Trophoblast cell (in vitro differentiated cells and primary cell): ENCODE results near the gene FRMD4A.

ENCODE experiments used
- DNase-seq, 2 donors: peaks; one replicate each; pipeline ENCODE4 v3.0.0-alpha.2; 2016
- H2AFZ ChIP-seq: 2 replicates; pipeline ENCODE4 v1.6.1; 2013; ENCODE audit warnings: low read length, moderate library complexity, mild to moderate bottlenecking; ENCODE audit not compliant: insufficient read depth, poor library complexity
- H2AK5ac ChIP-seq: 2 replicates; pipeline ENCODE4 v1.6.1; 2013; ENCODE audit warnings: mild to moderate bottlenecking, low read length
- H2BK120ac ChIP-seq: 2 replicates; pipeline ENCODE4 v1.6.1; 2013; ENCODE audit warnings: low read length, mild to moderate bottlenecking, moderate library complexity; ENCODE audit not compliant: insufficient read depth, poor library complexity
- H2BK12ac ChIP-seq: 2 replicates; pipeline ENCODE4 v1.6.1; 2013; ENCODE audit warnings: mild to moderate bottlenecking, low read length, moderate library complexity
- H2BK5ac ChIP-seq: 2 replicates; pipeline ENCODE4 v1.6.1; 2013; ENCODE audit warnings: low read length, low read depth, moderate library complexity, mild to moderate bottlenecking; ENCODE audit not compliant: poor library complexity
- H3K14ac ChIP-seq: 2 replicates; pipeline ENCODE4 v1.6.1; 2013; ENCODE audit warnings: mild to moderate bottlenecking, low read length
- H3K18ac ChIP-seq: 2 replicates; pipeline ENCODE4 v1.6.1; 2013; ENCODE audit warnings: mild to moderate bottlenecking, low read length
- H3K23ac ChIP-seq: 2 replicates; pipeline ENCODE4 v1.6.1; 2013; ENCODE audit warnings: low read length
- H3K27ac ChIP-seq: 2 replicates; pipeline ENCODE4 v1.5.1; 2013; ENCODE audit warnings: low read depth, mild to moderate bottlenecking, inconsistent platforms, low read length, moderate library complexity
- H3K27me3 ChIP-seq: 2 replicates; pipeline ENCODE4 v1.6.1; 2013; ENCODE audit warnings: inconsistent platforms, mild to moderate bottlenecking, low read length, moderate library complexity; ENCODE audit not compliant: insufficient read depth
- H3K36me3 ChIP-seq, 2 experiments: 1 replicate in 1 of 2; 2 replicates in 1 of 2; pipeline ENCODE4 v1.6.1; 2013; ENCODE audit warnings: low read length in 2 of 2, mild to moderate bottlenecking in 2 of 2, moderate library complexity in 1 of 2; ENCODE audit not compliant: insufficient read depth in 2 of 2, control insufficient read depth in 1 of 2
- H3K4ac ChIP-seq: 2 replicates; pipeline ENCODE4 v1.6.1; 2013; ENCODE audit warnings: low read depth, mild to moderate bottlenecking, low read length, moderate library complexity
- H3K4me1 ChIP-seq, 2 experiments: 1 replicate in 1 of 2; 2 replicates in 1 of 2; pipeline ENCODE4 v1.6.1; 2013; ENCODE audit warnings: low read length in 2 of 2, mild to moderate bottlenecking in 2 of 2, moderate library complexity in 1 of 2; ENCODE audit not compliant: insufficient read depth in 2 of 2, control insufficient read depth in 1 of 2
- H3K4me2 ChIP-seq: 2 replicates; pipeline ENCODE4 v1.6.1; 2013; ENCODE audit warnings: inconsistent platforms, mild to moderate bottlenecking, low read length, moderate library complexity
- H3K4me3 ChIP-seq: 2 replicates; pipeline ENCODE4 v1.5.1; 2013; ENCODE audit warnings: mild to moderate bottlenecking, low read depth, low read length, inconsistent platforms
- H3K79me1 ChIP-seq: one replicate; pipeline ENCODE4 v1.6.1; 2013; ENCODE audit warnings: low read length
- H3K79me2 ChIP-seq: 2 replicates; pipeline ENCODE4 v1.6.1; 2013; ENCODE audit warnings: low read length, mild to moderate bottlenecking; ENCODE audit not compliant: control insufficient read depth, insufficient read depth, poor library complexity
- H3K9ac ChIP-seq: 2 replicates; pipeline ENCODE4 v1.6.1; 2013; ENCODE audit warnings: mild to moderate bottlenecking, low read length
- H3K9me3 ChIP-seq: 2 replicates; pipeline ENCODE4 v1.6.1; 2013; ENCODE audit warnings: low read depth, mild to moderate bottlenecking, control low read depth, inconsistent platforms, low read length; ENCODE audit not compliant: insufficient read depth
- H4K12ac ChIP-seq: 2 replicates; pipeline ENCODE4 v1.6.1; 2013; ENCODE audit warnings: low read depth, mild to moderate bottlenecking, low read length, moderate library complexity
- H4K8ac ChIP-seq: 2 replicates; pipeline ENCODE4 v1.6.1; 2013; ENCODE audit warnings: low read depth, mild to moderate bottlenecking, low read length, moderate library complexity
- H4K91ac ChIP-seq: one replicate; pipeline ENCODE4 v1.6.1; 2013; ENCODE audit warnings: low read depth, mild to moderate bottlenecking, low read length, moderate library complexity
- WGBS: extraction: QIAGEN DNeasy Blood & Tissue Kit; methylation state at CpG from one replicate; pipeline ENCODE4 v1.1.7; 2013; ENCODE audit warnings: missing lambda C conversion rate; ENCODE audit not compliant: insufficient read length, insufficient coverage; ENCODE audit errors: extremely low coverage; 5-methylcytosine and 5-hydroxymethylcytosine counted together

FRMD4A gene

GRCh38 chr10:14326581-14326980 lies 4.1 kb downstream of the FRMD4A start:
- WGBS, result no CpG with 5 or more reads among the region's 8 CpGs
- Histone ChIP-seq H3K14ac (no peak overlapping the region), H2BK5ac (no peak overlapping the region), H3K9me3 (no peaks in the 10 kb centered on the region), H2BK12ac (no peak overlapping the region), H3K27me3 (no peaks in the 10 kb centered on the region), H2BK120ac (no peak overlapping the region), H3K4ac (no peak overlapping the region), H4K91ac (no peak overlapping the region), H3K18ac (no peak overlapping the region), H3K4me2 (no peak overlapping the region), H3K9ac (no peak overlapping the region), H4K8ac (no peak overlapping the region), H3K79me1 (no peaks in the 10 kb centered on the region), H2AFZ (no peak overlapping the region), H3K4me1 (peaks cover 0 to 5% of the 10 kb centered on the region in 2 experiments), H2AK5ac (no peak overlapping the region), H4K12ac (peak overlapping the region; percentile 14), H3K79me2 (no peaks in the 10 kb centered on the region), H3K36me3 (no peaks in the 10 kb centered on the region), H3K27ac (no peak overlapping the region), H3K4me3 (no peak overlapping the region), H3K23ac (no peak overlapping the region)
- no peak for DNase-seq

GRCh38 chr10:14325325-14325955 lies 5.3 kb downstream of the FRMD4A start:
- Histone ChIP-seq H4K8ac (no peak overlapping the region), H2AFZ (no peak overlapping the region), H3K23ac (no peak overlapping the region), H2BK5ac (no peak overlapping the region), H3K27ac (no peak overlapping the region), H4K91ac (no peak overlapping the region), H3K9ac (no peak overlapping the region), H3K36me3 (no peaks in the 10 kb centered on the region), H3K4me3 (no peak overlapping the region), H3K4me2 (no peak overlapping the region), H3K14ac (no peak overlapping the region), H3K18ac (no peak overlapping the region), H3K79me1 (no peaks in the 10 kb centered on the region), H3K4ac (no peak overlapping the region), H3K4me1 (peaks cover 0 to 3% of the 10 kb centered on the region in 2 experiments), H2AK5ac (no peak overlapping the region), H3K9me3 (no peaks in the 10 kb centered on the region), H3K79me2 (no peaks in the 10 kb centered on the region), H3K27me3 (no peaks in the 10 kb centered on the region), H4K12ac (no peak overlapping the region), H2BK120ac (no peak overlapping the region), H2BK12ac (no peak overlapping the region)
- WGBS, result no CpG with 5 or more reads among the region's 4 CpGs
- peak; percentile 56 to 84 for DNase-seq

- Histone ChIP-seq H3K4me3 (no peak overlapping the region), H2AK5ac (no peak overlapping the region), H4K12ac (no peak overlapping the region), H3K9ac (no peak overlapping the region), H3K79me1 (no peaks in the 10 kb centered on the region), H3K14ac (no peak overlapping the region), H4K8ac (no peak overlapping the region), H3K36me3 (no peaks in the 10 kb centered on the region), H4K91ac (no peak overlapping the region), H3K4ac (no peak overlapping the region), H2BK5ac (no peak overlapping the region), H3K23ac (no peak overlapping the region), H3K9me3 (no peaks in the 10 kb centered on the region), H3K4me1 (no peaks in the 10 kb centered on the region), H3K27ac (no peak overlapping the region), H2BK120ac (no peak overlapping the region), H3K4me2 (no peak overlapping the region), H3K18ac (no peak overlapping the region), H2AFZ (no peak overlapping the region), H3K79me2 (no peaks in the 10 kb centered on the region), H3K27me3 (no peaks in the 10 kb centered on the region), H2BK12ac (no peak overlapping the region)
- no peak for DNase-seq
- WGBS, result no CpG with 5 or more reads among the region's 5 CpGs
Measured at GRCh38 chr10:14322526-14323188, 8.1 kb downstream of the FRMD4A start.

GRCh38 chr10:14318007-14318406 lies 12.7 kb downstream of the FRMD4A start:
- no peak overlapping the region for H4K12ac ChIP-seq
- no peak overlapping the region for H3K18ac ChIP-seq
- WGBS, result no CpG with 5 or more reads among the region's 1 CpG
- no peak overlapping the region for H2BK5ac ChIP-seq
- H3K4me2 ChIP-seq, result no peak overlapping the region
- no peak overlapping the region for H2AK5ac ChIP-seq
- H4K8ac ChIP-seq, result no peak overlapping the region
- H3K36me3 ChIP-seq, result no peaks in the 10 kb centered on the region
- no peak overlapping the region for H3K23ac ChIP-seq
- no peak for DNase-seq
- no peaks in the 10 kb centered on the region for H3K27me3 ChIP-seq
- no peak overlapping the region for H3K9ac ChIP-seq
- no peak overlapping the region for H3K4ac ChIP-seq
- H3K4me3 ChIP-seq, result no peak overlapping the region
- no peaks in the 10 kb centered on the region for H3K79me1 ChIP-seq
- H3K9me3 ChIP-seq, result no peaks in the 10 kb centered on the region
- H2BK120ac ChIP-seq, result no peak overlapping the region
- H2BK12ac ChIP-seq, result no peak overlapping the region
- H4K91ac ChIP-seq, result no peak overlapping the region
- no peak overlapping the region for H3K14ac ChIP-seq
- no peaks in the 10 kb centered on the region for H3K4me1 ChIP-seq
- H3K27ac ChIP-seq, result no peak overlapping the region
- H3K79me2 ChIP-seq, result no peaks in the 10 kb centered on the region
- H2AFZ ChIP-seq, result no peak overlapping the region
